Panc1 (cell line): ENCODE results near the gene CNTN5. TPM values are rescaled to one million over a fixed set of nuclear protein-coding genes. Genes with fewer than 3 reads are reported as not detected.

Experiments used
- ATAC-seq: fragments of 200-7000 bp; cut with Tn5 transposase; 2 replicates; pipeline ENCODE4 v1.9.1; 2020; ENCODE audit warnings: mild to moderate bottlenecking, moderate library complexity
- BruUV-seq: library from RNA; stranded (reverse); fragments of 400-500 nt; replicated peaks from 2 replicates; lab custom pipeline; 2021; lab: Mats Ljungman, UMichigan
- CTCF ChIA-PET: fragments of 300-600 bp; sonication (Branson Sonifier 250); formaldehyde crosslinking; loops from one replicate; lab custom pipeline; 2022; ENCODE audit warnings: antibody characterized with exemption; lab: Charles Lee
- POLR2A ChIA-PET: fragments of 300-600 bp; sonication (Branson Sonifier 250); formaldehyde crosslinking; loops from one replicate; lab custom pipeline; 2022; ENCODE audit warnings: antibody characterized with exemption; lab: Charles Lee
- DNase-seq: peaks from one replicate; pipeline ENCODE4 v3.0.0-alpha.2; 2010; ENCODE audit warnings: low read depth, low spot score
- H3K27ac ChIP-seq: 2 replicates; pipeline ENCODE4 v1.5.1; 2011; ENCODE audit warnings: mild to moderate bottlenecking, low read length, inconsistent platforms
- H3K27me3 ChIP-seq: fragments of 200-500 bp; sonication (Bioruptor generic); 2 replicates; pipeline ENCODE4 v1.6.0; 2014; ENCODE audit warnings: low read length, inconsistent platforms; ENCODE audit not compliant: control insufficient read depth, insufficient read depth
- H3K36me3 ChIP-seq: fragments of 200-500 bp; sonication (Bioruptor generic); 2 replicates; pipeline ENCODE4 v1.5.1; 2014; ENCODE audit warnings: inconsistent platforms, mild to moderate bottlenecking, low read length, moderate library complexity; ENCODE audit not compliant: control insufficient read depth, insufficient read depth
- H3K4me1 ChIP-seq: 2 replicates; pipeline ENCODE4 v1.5.1; 2011; ENCODE audit warnings: inconsistent platforms, mild to moderate bottlenecking, low read length, moderate library complexity; ENCODE audit not compliant: control insufficient read depth, insufficient read depth
- H3K4me3 ChIP-seq, 2 experiments: 2 replicates each; pipeline ENCODE4 v1.5.1; 2011 to 2012; ENCODE audit warnings: low read depth in 2 of 2, low read length in 2 of 2, mild to moderate bottlenecking in 2 of 2, inconsistent platforms in 1 of 2, moderate library complexity in 1 of 2
- H3K9me3 ChIP-seq: fragments of 200-500 bp; sonication (Bioruptor generic); 2 replicates; pipeline ENCODE4 v1.5.1; 2014; ENCODE audit warnings: low read depth, mild to moderate bottlenecking, inconsistent platforms, low read length, moderate library complexity; ENCODE audit not compliant: control insufficient read depth, insufficient read depth
- POLR2AphosphoS5 ChIP-seq: IDR thresholded peaks from 2 replicates; pipeline ENCODE4 v1.6.1; 2012; ENCODE audit warnings: mild to moderate bottlenecking, low read depth, low read length, moderate library complexity
- SIN3A ChIP-seq: IDR thresholded peaks from 2 replicates; pipeline ENCODE4 v1.6.1; 2012; ENCODE audit warnings: low read depth, mild to moderate bottlenecking, low read length, moderate library complexity, borderline replicate concordance; ENCODE audit not compliant: insufficient read depth
- TCF7L2 ChIP-seq: IDR thresholded peaks from 2 replicates; pipeline ENCODE4 v1.6.1; 2011; ENCODE audit warnings: mild to moderate bottlenecking, low read depth, low read length, inconsistent platforms
- in situ Hi-C: cut with HindIII; loops from 2 replicates; pipeline ENCODE4 v1.10.0; 2016; ENCODE audit warnings: low sequenced_read_pairs, low pct_unique_long_range_greater_than_20kb
- intact Hi-C: fragments of 100-400 bp; cut with micrococcal nuclease; formaldehyde crosslinking; loops from one replicate; pipeline ENCODE4 v1.10.0; 2022; ENCODE audit not compliant: unreplicated experiment
- total RNA-seq: library from RNA; stranded (reverse); gene quantifications from one replicate; pipeline ENCODE4 v1.2.1, GENCODE V29; 2021; ENCODE audit not compliant: unreplicated experiment
- TF ChIP-seq, protein P1 (sequence below): fragments of 450-650 bp; IDR thresholded peaks from 2 replicates; pipeline ENCODE4 v1.5.1; 2017; ENCODE audit warnings: mild to moderate bottlenecking
- TF ChIP-seq, protein P2 (sequence below), 2 experiments: IDR thresholded peaks; 2 replicates each; pipeline ENCODE4 v1.6.1; 2011 to 2012; ENCODE audit warnings: low read depth in 2 of 2, control low read depth in 1 of 2, low read length in 1 of 2, mild to moderate bottlenecking in 1 of 2, moderate library complexity in 1 of 2; ENCODE audit not compliant: insufficient read depth in 1 of 2

The CNTN5 gene
- total RNA-seq, 1 experiment from 2014 or later, result not detected

DNA sequence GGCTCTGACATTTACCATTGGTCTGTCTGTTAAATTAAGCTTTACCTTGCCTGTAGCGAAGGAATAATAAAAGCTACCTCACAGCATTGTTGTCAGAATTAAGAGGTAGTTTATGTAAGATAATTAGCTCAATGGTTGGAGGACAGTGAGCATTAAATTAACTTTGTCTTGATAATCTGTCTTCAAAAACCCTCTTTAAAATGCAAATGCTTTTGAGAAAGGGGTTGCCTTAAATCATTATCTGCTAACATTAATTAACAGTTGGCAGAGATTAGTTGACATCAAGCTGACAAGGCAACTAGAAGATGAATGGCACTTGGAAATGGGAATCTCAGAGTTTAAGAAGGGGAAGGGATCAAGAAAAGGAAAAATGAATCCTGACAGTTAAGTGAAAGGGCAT is 905.2 kb downstream of the CNTN5 start:
- intact Hi-C loops (no loop called here), in situ Hi-C loops (no loop called here)
- TF ChIP-seq, protein P1, sequence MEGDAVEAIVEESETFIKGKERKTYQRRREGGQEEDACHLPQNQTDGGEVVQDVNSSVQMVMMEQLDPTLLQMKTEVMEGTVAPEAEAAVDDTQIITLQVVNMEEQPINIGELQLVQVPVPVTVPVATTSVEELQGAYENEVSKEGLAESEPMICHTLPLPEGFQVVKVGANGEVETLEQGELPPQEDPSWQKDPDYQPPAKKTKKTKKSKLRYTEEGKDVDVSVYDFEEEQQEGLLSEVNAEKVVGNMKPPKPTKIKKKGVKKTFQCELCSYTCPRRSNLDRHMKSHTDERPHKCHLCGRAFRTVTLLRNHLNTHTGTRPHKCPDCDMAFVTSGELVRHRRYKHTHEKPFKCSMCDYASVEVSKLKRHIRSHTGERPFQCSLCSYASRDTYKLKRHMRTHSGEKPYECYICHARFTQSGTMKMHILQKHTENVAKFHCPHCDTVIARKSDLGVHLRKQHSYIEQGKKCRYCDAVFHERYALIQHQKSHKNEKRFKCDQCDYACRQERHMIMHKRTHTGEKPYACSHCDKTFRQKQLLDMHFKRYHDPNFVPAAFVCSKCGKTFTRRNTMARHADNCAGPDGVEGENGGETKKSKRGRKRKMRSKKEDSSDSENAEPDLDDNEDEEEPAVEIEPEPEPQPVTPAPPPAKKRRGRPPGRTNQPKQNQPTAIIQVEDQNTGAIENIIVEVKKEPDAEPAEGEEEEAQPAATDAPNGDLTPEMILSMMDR, result no peak
- no peak for TF ChIP-seq POLR2AphosphoS5
- no peak for TF ChIP-seq TCF7L2
- TF ChIP-seq, protein P2, sequence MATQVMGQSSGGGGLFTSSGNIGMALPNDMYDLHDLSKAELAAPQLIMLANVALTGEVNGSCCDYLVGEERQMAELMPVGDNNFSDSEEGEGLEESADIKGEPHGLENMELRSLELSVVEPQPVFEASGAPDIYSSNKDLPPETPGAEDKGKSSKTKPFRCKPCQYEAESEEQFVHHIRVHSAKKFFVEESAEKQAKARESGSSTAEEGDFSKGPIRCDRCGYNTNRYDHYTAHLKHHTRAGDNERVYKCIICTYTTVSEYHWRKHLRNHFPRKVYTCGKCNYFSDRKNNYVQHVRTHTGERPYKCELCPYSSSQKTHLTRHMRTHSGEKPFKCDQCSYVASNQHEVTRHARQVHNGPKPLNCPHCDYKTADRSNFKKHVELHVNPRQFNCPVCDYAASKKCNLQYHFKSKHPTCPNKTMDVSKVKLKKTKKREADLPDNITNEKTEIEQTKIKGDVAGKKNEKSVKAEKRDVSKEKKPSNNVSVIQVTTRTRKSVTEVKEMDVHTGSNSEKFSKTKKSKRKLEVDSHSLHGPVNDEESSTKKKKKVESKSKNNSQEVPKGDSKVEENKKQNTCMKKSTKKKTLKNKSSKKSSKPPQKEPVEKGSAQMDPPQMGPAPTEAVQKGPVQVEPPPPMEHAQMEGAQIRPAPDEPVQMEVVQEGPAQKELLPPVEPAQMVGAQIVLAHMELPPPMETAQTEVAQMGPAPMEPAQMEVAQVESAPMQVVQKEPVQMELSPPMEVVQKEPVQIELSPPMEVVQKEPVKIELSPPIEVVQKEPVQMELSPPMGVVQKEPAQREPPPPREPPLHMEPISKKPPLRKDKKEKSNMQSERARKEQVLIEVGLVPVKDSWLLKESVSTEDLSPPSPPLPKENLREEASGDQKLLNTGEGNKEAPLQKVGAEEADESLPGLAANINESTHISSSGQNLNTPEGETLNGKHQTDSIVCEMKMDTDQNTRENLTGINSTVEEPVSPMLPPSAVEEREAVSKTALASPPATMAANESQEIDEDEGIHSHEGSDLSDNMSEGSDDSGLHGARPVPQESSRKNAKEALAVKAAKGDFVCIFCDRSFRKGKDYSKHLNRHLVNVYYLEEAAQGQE (IDR thresholded peaks at IDR 0.05; ENCODE audit: insufficient read depth in 1 of 2, low read depth in 2 of 2, low read length in 1 of 2), result no peak
- TF ChIP-seq SIN3A, result no peak
- ChIA-PET CTCF (no interaction called here), POLR2A (no interaction called here)
- Histone ChIP-seq H3K4me3 (no peak overlapping the region), H3K9me3 (peaks cover 3% of the 10 kb centered on the region; the same call in 1 of the 2 replicates), H3K27me3 (no peaks in the 10 kb centered on the region), H3K36me3 (no peaks in the 10 kb centered on the region), H3K4me1 (no peaks in the 10 kb centered on the region), H3K27ac (no peak overlapping the region)
- ATAC-seq (no peak), DNase-seq (no peak)
- no TSS peak for BruUV-seq

DNA sequence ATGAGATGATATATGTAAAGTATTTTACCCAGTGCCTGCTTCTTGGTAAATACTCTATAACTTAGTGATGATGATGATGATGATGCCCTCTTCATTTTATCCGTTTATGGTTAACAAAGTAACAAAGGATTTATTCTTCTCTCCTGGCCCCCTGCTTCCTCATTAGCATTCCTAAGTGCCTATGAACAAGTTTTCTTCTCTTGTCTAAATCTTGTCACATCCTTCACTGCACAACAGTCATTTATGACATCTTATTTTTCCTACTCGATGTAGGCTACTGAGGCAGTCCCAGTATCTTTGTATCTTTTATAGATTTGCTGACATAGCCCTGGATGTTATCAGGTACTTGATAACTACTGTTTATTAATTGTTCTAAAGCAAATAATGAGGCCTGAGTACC is 911.9 kb downstream of the CNTN5 start:
- DNase-seq (no peak), ATAC-seq (no peak)
- H3K4me3 ChIP-seq, result no peak overlapping the region
- no peaks in the 10 kb centered on the region for H3K27me3 ChIP-seq
- BruUV-seq, result no TSS peak
- POLR2A ChIA-PET, result no interaction called here
- TF ChIP-seq POLR2AphosphoS5, result no peak
- no peak for TF ChIP-seq TCF7L2
- TF ChIP-seq, protein P2 (IDR thresholded peaks at IDR 0.05; ENCODE audit: insufficient read depth in 1 of 2, low read depth in 2 of 2, low read length in 1 of 2), result no peak
- TF ChIP-seq, protein P1, result no peak
- no peaks in the 10 kb centered on the region for H3K4me1 ChIP-seq
- no peaks in the 10 kb centered on the region; the same call in 1 of the 2 replicates for H3K36me3 ChIP-seq
- no peaks in the 10 kb centered on the region for H3K9me3 ChIP-seq
- intact Hi-C loops, result no loop called here
- no peak overlapping the region for H3K27ac ChIP-seq
- in situ Hi-C loops, result no loop called here
- CTCF ChIA-PET, result no interaction called here
